Naive thymus-derived CD4-positive, alpha-beta T cell (primary cell): ENCODE results near the gene GRM5. TPM values are rescaled to one million over a fixed set of nuclear protein-coding genes. Genes with fewer than 3 reads are reported as not detected.

Experiments used
- ATAC-seq: fragments of 150-1000 bp; cut with Tn5 transposase; 2 replicates; pipeline ENCODE4 v1.10.0; 2021; ENCODE audit warnings: mild to moderate bottlenecking, moderate library complexity
- CTCF ChIA-PET: fragments of 350-600 bp; sonication (Branson Sonifier 250); formaldehyde crosslinking; loops from one replicate; lab custom pipeline; 2021; ENCODE audit warnings: antibody characterized with exemption; lab: Charles Lee
- POLR2A ChIA-PET: fragments of 350-600 bp; sonication (Branson Sonifier 250); formaldehyde crosslinking; loops from one replicate; lab custom pipeline; 2021; ENCODE audit warnings: antibody characterized with exemption, inconsistent platforms; lab: Charles Lee
- DNase-seq, 9 donors: peaks; one replicate each; pipeline versions ENCODE4 v3.0.0 to v3.0.0-alpha.2; 2020 to 2022; ENCODE audit warnings: mixed read lengths in 1 of 9
- H3K27ac ChIP-seq: one replicate; pipeline ENCODE4 v1.7.0; 2013; ENCODE audit warnings: mild to moderate bottlenecking, low read depth, low read length, moderate library complexity
- H3K27me3 ChIP-seq, 2 donors: one replicate each; pipeline ENCODE4 v1.7.0; 2013; ENCODE audit warnings: low read length in 2 of 2, mild to moderate bottlenecking in 2 of 2, moderate library complexity in 2 of 2; ENCODE audit not compliant: control insufficient read depth in 2 of 2, insufficient read depth in 2 of 2
- H3K36me3 ChIP-seq, 3 experiments: 1 replicate in 2 of 3; 2 replicates in 1 of 3; pipeline ENCODE4 v1.7.0; 2013; ENCODE audit warnings: low read length in 3 of 3, mild to moderate bottlenecking in 3 of 3, moderate library complexity in 1 of 3; ENCODE audit not compliant: insufficient read depth in 3 of 3, control insufficient read depth in 2 of 3
- H3K4me1 ChIP-seq, 2 donors: one replicate each; pipeline ENCODE4 v1.7.0; 2013; ENCODE audit warnings: low read length in 2 of 2, mild to moderate bottlenecking in 2 of 2, moderate library complexity in 1 of 2; ENCODE audit not compliant: control insufficient read depth in 2 of 2, insufficient read depth in 2 of 2
- H3K4me3 ChIP-seq: 2 replicates; pipeline ENCODE4 v1.7.0; 2013; ENCODE audit warnings: mild to moderate bottlenecking, low read length
- H3K9me3 ChIP-seq, 3 experiments: 1 replicate in 2 of 3; 2 replicates in 1 of 3; pipeline ENCODE4 v1.7.0; 2013; ENCODE audit warnings: low read length in 3 of 3; ENCODE audit not compliant: control insufficient read depth in 2 of 3
- H3K27ac Mint-ChIP-seq, 9 donors: one replicate each; pipeline ENCODE4 v1.8.0; 2020 to 2022; ENCODE audit warnings: mixed read lengths in 9 of 9, mild to moderate bottlenecking in 8 of 9, moderate library complexity in 5 of 9, inconsistent platforms in 2 of 9
- H3K27me3 Mint-ChIP-seq, 5 donors: one replicate each; pipeline ENCODE4 v1.8.0; 2021 to 2022; ENCODE audit warnings: mixed read lengths in 5 of 5, mild to moderate bottlenecking in 1 of 5
- H3K36me3 Mint-ChIP-seq, 5 donors: one replicate each; pipeline ENCODE4 v1.8.0; 2020 to 2022; ENCODE audit warnings: mixed read lengths in 5 of 5, mild to moderate bottlenecking in 3 of 5, inconsistent platforms in 1 of 5
- H3K4me1 Mint-ChIP-seq, 7 donors: one replicate each; pipeline ENCODE4 v1.8.0; 2020 to 2022; ENCODE audit warnings: mixed read lengths in 7 of 7, mild to moderate bottlenecking in 3 of 7, inconsistent platforms in 1 of 7
- H3K4me3 Mint-ChIP-seq, 10 donors: one replicate each; pipeline ENCODE4 v1.8.0; 2020 to 2022; ENCODE audit warnings: mild to moderate bottlenecking in 10 of 10, mixed read lengths in 10 of 10, moderate library complexity in 6 of 10, inconsistent platforms in 2 of 10
- H3K9me3 Mint-ChIP-seq, 11 donors: one replicate each; pipeline ENCODE4 v1.8.0; 2020 to 2022; ENCODE audit warnings: mixed read lengths in 11 of 11, mild to moderate bottlenecking in 4 of 11, inconsistent platforms in 1 of 11, moderate library complexity in 1 of 11
- intact Hi-C, 2 donors: fragments of 100-400 bp; cut with micrococcal nuclease; formaldehyde crosslinking; loops; one replicate each; pipeline ENCODE4 v1.15.1; 2023
- polyA plus RNA-seq, 2 donors: library from polyadenylated mRNA; unstranded; fragments of 300-500 nt; fragmentation: Illumina TruSeq; gene quantifications; one replicate each; pipeline ENCODE4 v1.2.3, GENCODE V29; 2021
- total RNA-seq, 6 experiments: library from RNA in 5 of 6; stranded (reverse) in 5 of 6; gene quantifications; 1 replicate in 5 of 6; 2 replicates in 1 of 6; pipeline ENCODE4 v1.2.3 and lab custom pipeline; 2021 to 2026

The GRM5 gene
- total and polyA plus RNA-seq, 7 experiments from 2014 or later, result not detected

DNA sequence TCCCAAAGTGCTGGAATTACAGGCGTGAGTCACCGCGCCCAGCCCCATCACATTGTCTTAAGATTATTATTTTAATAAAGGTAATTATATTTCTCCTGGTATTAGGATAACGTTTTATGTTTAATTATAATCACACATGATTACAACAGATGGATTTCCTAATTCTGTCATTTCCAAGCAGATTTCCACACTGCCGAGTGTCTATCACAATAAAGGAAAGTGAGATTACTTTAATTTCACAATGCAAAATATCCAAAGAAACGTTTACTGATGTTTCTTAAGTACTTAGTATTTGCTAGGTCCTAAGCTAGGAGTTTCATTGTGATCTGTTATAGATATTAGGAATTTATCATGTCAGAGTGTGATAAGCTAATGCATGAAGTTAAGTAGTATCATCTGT is 524.8 kb downstream of the GRM5 start:
- no peaks in the 10 kb centered on the region for H3K36me3 ChIP-seq
- H3K27me3 ChIP-seq, result no peaks in the 10 kb centered on the region
- H3K27ac ChIP-seq, result no peak overlapping the region
- peaks cover 0 to 6% (median 0%) of the 10 kb centered on the region in 5 donors for H3K27me3 Mint-ChIP-seq
- DNase-seq (no peak), ATAC-seq (no peak)
- H3K36me3 Mint-ChIP-seq, result no peaks in the 10 kb centered on the region
- H3K4me3 Mint-ChIP-seq, result no peak overlapping the region
- H3K27ac Mint-ChIP-seq, result no peak overlapping the region
- ChIA-PET POLR2A (no interaction called here), CTCF (interaction anchor here (0.5 to 4.8 kb wide), 3 partner anchors 309 to 524 kb away, joined by 3 to 20 read pairs (median 6); no protein-coding TSS in a partner anchor)
- H3K9me3 Mint-ChIP-seq, result no peaks in the 10 kb centered on the region
- H3K4me3 ChIP-seq, result no peak overlapping the region
- H3K9me3 ChIP-seq, result no peaks in the 10 kb centered on the region
- intact Hi-C loops, result loop anchor here (5.0 kb wide), 3 partner anchors 54 to 364 kb away; partner anchors contain the start of gene RAB38 (in 1 of the 2)
- H3K4me1 ChIP-seq, result peaks cover 0 to 4% of the 10 kb centered on the region in 2 donors
- peaks cover 4 to 15% (median 6%) of the 10 kb centered on the region in 7 donors for H3K4me1 Mint-ChIP-seq

DNA sequence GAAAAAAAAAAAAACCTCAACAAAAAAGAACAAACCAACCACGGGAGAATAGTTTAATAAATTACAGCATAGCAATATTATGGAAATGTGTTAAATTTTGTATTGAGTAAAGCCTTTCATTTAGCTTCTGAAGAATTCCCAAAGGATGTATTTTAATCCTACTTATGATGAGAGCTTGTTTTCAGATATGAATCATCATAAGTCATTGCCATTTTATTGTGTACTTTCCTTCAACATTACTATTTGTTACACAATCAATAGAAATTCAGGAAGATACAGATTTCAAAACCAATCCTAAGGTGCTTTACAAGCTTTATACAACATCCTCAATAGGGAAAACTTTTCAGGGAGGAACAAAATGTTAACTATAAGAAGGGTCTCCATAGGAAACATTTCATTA is 527.7 kb downstream of the GRM5 start:
- H3K4me3 Mint-ChIP-seq, result no peak overlapping the region
- Histone ChIP-seq H3K36me3 (no peaks in the 10 kb centered on the region), H3K4me1 (no peaks in the 10 kb centered on the region), H3K27me3 (no peaks in the 10 kb centered on the region), H3K9me3 (no peaks in the 10 kb centered on the region), H3K4me3 (no peak overlapping the region), H3K27ac (no peak overlapping the region)
- no peak overlapping the region for H3K27ac Mint-ChIP-seq
- ChIA-PET CTCF (interaction anchor here (0.6 to 4.8 kb wide), 4 partner anchors 9 to 521 kb away, joined by 3 to 20 read pairs (median 4); no protein-coding TSS in a partner anchor), POLR2A (no interaction called here)
- intact Hi-C loops, result no loop called here
- H3K9me3 Mint-ChIP-seq, result peaks cover 0 to 7% (median 0%) of the 10 kb centered on the region in 11 donors
- peaks cover 0 to 5% (median 0%) of the 10 kb centered on the region in 5 donors for H3K36me3 Mint-ChIP-seq
- DNase-seq (no peak), ATAC-seq (no peak)
- peaks cover 0 to 8% (median 0%) of the 10 kb centered on the region in 5 donors for H3K27me3 Mint-ChIP-seq
- H3K4me1 Mint-ChIP-seq, result peaks cover 0 to 15% (median 0%) of the 10 kb centered on the region in 7 donors

DNA sequence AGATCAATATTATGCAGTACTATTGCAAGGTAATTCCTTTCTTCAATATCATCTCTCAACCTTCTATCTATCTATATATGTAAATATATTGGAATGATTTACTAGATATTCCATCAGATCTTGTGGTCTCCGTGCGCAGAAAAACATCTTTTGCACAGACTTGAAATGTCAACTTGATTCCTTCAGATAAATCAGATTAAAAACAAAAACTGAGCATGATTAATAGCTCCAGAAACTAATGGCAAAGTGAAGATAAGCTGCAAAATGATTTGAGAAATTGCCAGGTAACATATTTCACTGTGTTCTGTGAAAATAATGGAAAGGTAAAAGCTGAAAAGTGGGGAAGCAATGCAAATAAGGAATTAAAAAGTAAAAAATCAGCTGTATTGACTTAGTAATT is 528.2 kb downstream of the GRM5 start:
- intact Hi-C loops, result loop anchor here in 1 of 2 donors (2.0 kb wide), 1 partner anchor 199 kb away; no protein-coding TSS in a partner anchor
- Histone ChIP-seq H3K9me3 (no peaks in the 10 kb centered on the region), H3K4me3 (no peak overlapping the region), H3K27me3 (no peaks in the 10 kb centered on the region), H3K27ac (no peak overlapping the region), H3K36me3 (no peaks in the 10 kb centered on the region), H3K4me1 (no peaks in the 10 kb centered on the region)
- peaks cover 0 to 8% (median 0%) of the 10 kb centered on the region in 11 donors for H3K9me3 Mint-ChIP-seq
- H3K4me1 Mint-ChIP-seq, result peaks cover 0 to 15% (median 0%) of the 10 kb centered on the region in 7 donors
- no peak overlapping the region for H3K4me3 Mint-ChIP-seq
- H3K27me3 Mint-ChIP-seq, result peaks cover 0 to 11% (median 0%) of the 10 kb centered on the region in 5 donors
- H3K36me3 Mint-ChIP-seq, result peaks cover 0 to 5% (median 0%) of the 10 kb centered on the region in 5 donors
- DNase-seq (no peak), ATAC-seq (no peak)
- no peak overlapping the region for H3K27ac Mint-ChIP-seq
- ChIA-PET CTCF (interaction anchor here (0.7 to 4.8 kb wide), 3 partner anchors 434 to 521 kb away, joined by 3 to 20 read pairs (median 5); no protein-coding TSS in a partner anchor), POLR2A (no interaction called here)

DNA sequence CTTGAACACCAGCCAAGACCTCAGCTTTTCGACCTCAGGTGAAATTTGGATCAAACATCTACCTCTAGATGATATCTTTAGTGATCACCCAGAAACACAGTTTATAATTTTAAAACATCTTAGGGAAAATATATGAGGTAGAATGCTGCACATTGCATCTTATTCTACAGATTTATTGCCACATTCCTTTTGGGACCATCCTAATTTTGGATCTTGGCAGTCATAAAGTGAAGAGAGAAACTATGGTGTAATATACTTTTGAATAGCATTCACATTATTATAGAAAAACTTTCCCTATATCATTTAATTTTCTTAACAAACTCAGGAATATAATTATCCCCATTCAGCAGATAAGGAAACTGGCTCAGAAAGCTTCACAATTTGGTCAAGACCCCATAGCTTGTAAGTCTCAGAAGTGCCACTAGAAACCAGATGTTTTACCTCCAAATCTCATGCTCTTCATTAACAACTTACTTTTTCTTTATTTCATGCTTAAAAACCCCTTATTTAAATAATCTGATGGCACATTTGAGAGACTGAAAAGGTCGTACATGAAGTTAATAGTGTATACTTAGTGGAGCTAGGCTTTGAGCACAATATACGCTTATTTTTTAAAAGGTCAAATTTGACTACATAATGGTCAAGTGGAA is 529.0 kb downstream of the GRM5 start:
- H3K36me3 ChIP-seq, result no peaks in the 10 kb centered on the region
- ChIA-PET POLR2A (no interaction called here), CTCF (interaction anchor here (1.3 kb wide), 1 partner anchor 514 kb away, joined by 5 read pairs; no protein-coding TSS in a partner anchor)
- no peak overlapping the region for H3K27ac Mint-ChIP-seq
- peaks cover 0 to 5% (median 0%) of the 10 kb centered on the region in 5 donors for H3K36me3 Mint-ChIP-seq
- no peak for ATAC-seq
- intact Hi-C loops, result loop anchor here in 1 of 2 donors (2.0 kb wide), 1 partner anchor 198 kb away; no protein-coding TSS in a partner anchor
- H3K27me3 ChIP-seq, result no peaks in the 10 kb centered on the region
- H3K9me3 Mint-ChIP-seq, result peaks cover 0 to 8% (median 0%) of the 10 kb centered on the region in 11 donors
- peaks cover 0 to 11% (median 0%) of the 10 kb centered on the region in 5 donors for H3K27me3 Mint-ChIP-seq
- no peak for DNase-seq
- H3K4me1 ChIP-seq, result no peaks in the 10 kb centered on the region
- no peak overlapping the region for H3K4me3 ChIP-seq
- H3K4me1 Mint-ChIP-seq, result peaks cover 0 to 15% (median 0%) of the 10 kb centered on the region in 7 donors
- H3K27ac ChIP-seq, result no peak overlapping the region
- H3K4me3 Mint-ChIP-seq, result no peak overlapping the region
- no peaks in the 10 kb centered on the region for H3K9me3 ChIP-seq

DNA sequence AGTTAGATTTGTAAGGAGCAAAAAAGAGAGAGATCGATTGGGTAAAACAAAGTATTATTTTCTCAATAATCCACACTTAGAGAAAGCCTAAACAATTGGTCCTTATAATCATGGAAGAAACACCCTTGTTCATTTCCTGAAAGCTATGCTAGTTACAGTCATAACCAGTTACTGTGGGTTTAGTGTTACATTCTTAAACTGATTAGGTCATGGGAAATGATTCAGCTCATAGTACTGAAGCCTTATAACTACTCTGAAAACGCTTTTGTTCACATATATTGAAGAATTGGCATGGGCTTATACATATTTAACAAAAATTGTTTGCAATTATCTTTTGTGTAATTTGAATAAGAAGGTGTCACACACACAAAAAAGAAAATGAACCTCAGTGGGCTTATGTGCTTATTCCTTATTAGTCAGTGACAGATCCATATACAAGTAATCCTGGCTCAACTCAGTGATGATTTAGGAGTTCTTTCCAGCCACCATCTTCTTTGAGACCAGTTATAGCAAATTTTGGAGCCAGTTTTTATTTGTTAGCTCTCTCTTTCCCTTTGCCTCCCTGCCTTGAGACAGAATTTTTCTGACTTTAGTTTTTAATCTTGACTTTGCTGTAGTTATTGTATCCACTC is 529.8 kb downstream of the GRM5 start:
- intact Hi-C loops, result loop anchor here in 1 of 2 donors (2.0 kb wide), 1 partner anchor 197 kb away; no protein-coding TSS in a partner anchor
- peak; percentile 46 for ATAC-seq
- no peak overlapping the region for H3K4me3 ChIP-seq

DNA sequence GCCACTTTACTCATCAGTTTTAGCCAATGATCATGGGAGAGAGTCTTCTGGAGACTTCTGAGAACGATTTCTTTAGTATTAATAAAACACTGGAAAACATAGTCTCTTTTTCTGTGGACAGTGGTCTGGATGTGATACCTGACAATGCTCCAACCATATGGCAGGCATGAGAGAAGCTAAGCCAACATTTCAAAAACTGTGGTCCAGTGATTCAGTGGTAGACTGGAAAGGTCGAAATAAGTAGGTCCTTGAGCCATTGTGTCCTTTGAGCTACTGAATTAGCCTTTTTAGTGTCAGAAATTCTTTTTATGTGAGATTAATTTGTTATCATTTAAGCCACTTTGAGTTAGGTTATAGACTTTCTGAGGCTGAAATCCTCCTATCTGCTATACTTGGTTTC is 530.5 kb downstream of the GRM5 start:
- Mint-ChIP-seq H3K9me3 (peaks cover 0 to 8% (median 0%) of the 10 kb centered on the region in 11 donors), H3K36me3 (peaks cover 0 to 5% (median 0%) of the 10 kb centered on the region in 5 donors), H3K4me1 (peaks cover 0 to 15% (median 0%) of the 10 kb centered on the region in 7 donors), H3K27ac (peak overlapping the region in 1 of 9 donors; percentile 34), H3K4me3 (no peak overlapping the region), H3K27me3 (peaks cover 0 to 11% (median 6%) of the 10 kb centered on the region in 5 donors)
- ATAC-seq, result no peak
- no peaks in the 10 kb centered on the region for H3K9me3 ChIP-seq
- DNase-seq, result no peak
- H3K36me3 ChIP-seq, result no peaks in the 10 kb centered on the region
- no peak overlapping the region for H3K27ac ChIP-seq
- intact Hi-C loops, result no loop called here
- ChIA-PET POLR2A (no interaction called here), CTCF (interaction anchor here (1.0 kb wide), 1 partner anchor 9 kb away, joined by 3 read pairs; no protein-coding TSS in a partner anchor)
- no peak overlapping the region for H3K4me3 ChIP-seq
- no peaks in the 10 kb centered on the region for H3K4me1 ChIP-seq
- no peaks in the 10 kb centered on the region for H3K27me3 ChIP-seq

More for the DNA sequence above, 529.8 kb downstream of the GRM5 start:
- Mint-ChIP-seq H3K4me3 (no peak overlapping the region), H3K9me3 (peaks cover 0 to 8% (median 0%) of the 10 kb centered on the region in 11 donors), H3K4me1 (peaks cover 0 to 15% (median 0%) of the 10 kb centered on the region in 7 donors), H3K27ac (no peak overlapping the region), H3K27me3 (peaks cover 0 to 11% (median 1%) of the 10 kb centered on the region in 5 donors), H3K36me3 (peaks cover 0 to 5% (median 0%) of the 10 kb centered on the region in 5 donors)
- Histone ChIP-seq H3K27me3 (no peaks in the 10 kb centered on the region), H3K4me1 (no peaks in the 10 kb centered on the region), H3K9me3 (no peaks in the 10 kb centered on the region), H3K27ac (no peak overlapping the region), H3K36me3 (no peaks in the 10 kb centered on the region)
- DNase-seq, result no peak
- ChIA-PET POLR2A (no interaction called here), CTCF (interaction anchor here (1.0 kb wide), 1 partner anchor 8 kb away, joined by 3 read pairs; no protein-coding TSS in a partner anchor)
